PC-3 (cell line): ENCODE results near the gene MTHFD1L. TPM values are rescaled to one million over a fixed set of nuclear protein-coding genes. Genes with fewer than 3 reads are reported as not detected.
A peak's percentile ranks its signal among the peaks of the same experiment; 100 is the strongest.

ENCODE experiments used
- ATAC-seq: fragments of 200-7000 bp; cut with Tn5 transposase; 2 replicates; pipeline ENCODE4 v1.9.1; 2020; ENCODE audit warnings: mild to moderate bottlenecking, moderate library complexity
- BruUV-seq: library from RNA; stranded (reverse); fragments of 400-500 nt; replicated peaks from 2 replicates; lab custom pipeline; 2021; lab: Mats Ljungman, UMichigan
- CTCF ChIA-PET: fragments of 300-600 bp; sonication (Branson Sonifier 250); formaldehyde crosslinking; loops from one replicate; lab custom pipeline; 2022; ENCODE audit warnings: antibody characterized with exemption; lab: Charles Lee
- POLR2A ChIA-PET: fragments of 300-600 bp; sonication (Branson Sonifier 250); formaldehyde crosslinking; loops from one replicate; lab custom pipeline; 2022; ENCODE audit warnings: antibody characterized with exemption; ENCODE audit not compliant: unreplicated experiment; lab: Charles Lee
- DNase-seq: peaks from one replicate; pipeline ENCODE4 v3.0.0-alpha.2; 2015
- H2AFZ ChIP-seq: fragments of 300-600 bp; sonication (generic); 2 replicates; pipeline ENCODE4 v1.6.0; 2016; ENCODE audit warnings: antibody characterized with exemption, low read length
- H3F3A ChIP-seq: fragments of 300-600 bp; sonication (generic); one replicate; pipeline ENCODE4 v1.6.0; 2017; ENCODE audit warnings: antibody characterized with exemption, low read length, control low read depth, mild to moderate bottlenecking; ENCODE audit not compliant: unreplicated experiment
- H3K27ac ChIP-seq: fragments of 300-600 bp; sonication (generic); 2 replicates; pipeline ENCODE4 v1.5.1; 2016; ENCODE audit warnings: mild to moderate bottlenecking, low read length
- H3K27me3 ChIP-seq: fragments of 300-600 bp; sonication (generic); 2 replicates; pipeline ENCODE4 v1.6.1; 2016; ENCODE audit warnings: low read length, mixed read lengths
- H3K36me3 ChIP-seq: fragments of 300-600 bp; sonication (generic); 2 replicates; pipeline ENCODE4 v1.6.1; 2016; ENCODE audit warnings: low read depth, mixed run types, low read length, mixed read lengths
- H3K4me1 ChIP-seq: fragments of 300-600 bp; sonication (generic); 2 replicates; pipeline ENCODE4 v1.5.1; 2016; ENCODE audit warnings: low read length; ENCODE audit not compliant: insufficient read depth
- H3K4me2 ChIP-seq: fragments of 300-600 bp; sonication (generic); 2 replicates; pipeline ENCODE4 v1.6.0; 2016; ENCODE audit warnings: low read length
- H3K4me3 ChIP-seq: fragments of 300-600 bp; sonication (generic); 2 replicates; pipeline ENCODE4 v1.5.1; 2016; ENCODE audit warnings: mild to moderate bottlenecking, low read length, mixed read lengths
- H3K79me2 ChIP-seq: fragments of 300-600 bp; sonication (generic); 2 replicates; pipeline ENCODE4 v1.6.1; 2017; ENCODE audit warnings: low read length, mixed read lengths
- H3K9ac ChIP-seq: fragments of 300-600 bp; sonication (generic); 2 replicates; pipeline ENCODE4 v1.6.0; 2016; ENCODE audit warnings: mild to moderate bottlenecking, low read length
- H3K9me2 ChIP-seq: fragments of 300-600 bp; sonication (generic); replicated peaks from 2 replicates; pipeline ENCODE4 v1.6.1; 2016; ENCODE audit warnings: mixed run types, low read length, mixed read lengths
- H3K9me3 ChIP-seq: fragments of 300-600 bp; sonication (generic); 2 replicates; pipeline ENCODE4 v1.6.1; 2016; ENCODE audit warnings: low read length, mixed read lengths
- H4K20me1 ChIP-seq: fragments of 300-600 bp; sonication (generic); 2 replicates; pipeline ENCODE4 v1.6.1; 2016; ENCODE audit warnings: low read length, mixed read lengths
- EZH2 ChIP-seq: fragments of 300-600 bp; sonication (generic); IDR thresholded peaks from one replicate; pipeline ENCODE4 v1.6.1; 2017; ENCODE audit warnings: antibody characterized with exemption, mild to moderate bottlenecking, low read length; ENCODE audit not compliant: unreplicated experiment
- EZH2phosphoT487 ChIP-seq: fragments of 300-600 bp; sonication (generic); IDR thresholded peaks from 2 replicates; pipeline ENCODE4 v1.6.1; 2018; ENCODE audit warnings: mild to moderate bottlenecking, antibody characterized with exemption, low read length, borderline replicate concordance
- intact Hi-C: fragments of 100-400 bp; cut with micrococcal nuclease; formaldehyde crosslinking; loops from 2 replicates; pipeline ENCODE4 v1.9.0; 2023
- total RNA-seq: library from RNA; depleted of rRNA; stranded (reverse); fragments of >200 nt; gene quantifications from 2 replicates; pipeline ENCODE4 v1.2.3, GENCODE V29; 2014
- TF ChIP-seq, protein P1 (sequence below): fragments of 300-600 bp; sonication (generic); conservative IDR thresholded peaks from 2 replicates; pipeline ENCODE4 v1.5.1; 2017; ENCODE audit warnings: antibody characterized with exemption, low read depth, mild to moderate bottlenecking, low read length

The MTHFD1L gene
- total RNA-seq, 1 experiment from 2014 or later: 11.9 TPM

DNA sequence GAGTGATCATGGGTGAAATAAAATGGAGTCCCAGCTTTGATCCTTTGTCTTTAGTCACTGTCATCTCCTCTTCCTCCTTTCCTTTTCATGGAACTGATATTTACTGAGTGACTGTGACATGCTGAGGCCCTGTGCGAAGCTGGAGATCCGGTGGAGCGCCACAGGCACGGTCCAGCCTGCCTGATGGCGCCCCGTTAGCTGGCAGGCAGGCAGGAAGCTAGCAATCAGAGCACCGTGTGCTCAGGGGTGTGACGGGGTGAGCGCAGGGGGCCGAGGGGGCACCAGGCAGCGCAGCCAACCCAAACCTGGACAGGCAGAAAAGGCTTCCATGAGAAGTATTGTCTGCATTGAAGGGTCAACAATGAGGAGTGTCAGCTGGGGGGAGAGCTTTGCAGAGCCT lies 274.0 kb downstream of the MTHFD1L start:
- no peaks in the 10 kb centered on the region for H3K9me3 ChIP-seq
- H4K20me1 ChIP-seq: no peaks in the 10 kb centered on the region
- ChIA-PET CTCF (no interaction called here), POLR2A (no interaction called here)
- no peak overlapping the region for H2AFZ ChIP-seq
- ATAC-seq (no peak), DNase-seq (no peak)
- H3K9ac ChIP-seq: no peak overlapping the region
- H3K4me3 ChIP-seq: no peak overlapping the region
- no peak overlapping the region for H3K4me2 ChIP-seq
- no peak overlapping the region for H3K27ac ChIP-seq
- H3K9me2 ChIP-seq: no peaks in the 10 kb centered on the region
- no peaks in the 10 kb centered on the region for H3K27me3 ChIP-seq
- TF ChIP-seq, protein P1, sequence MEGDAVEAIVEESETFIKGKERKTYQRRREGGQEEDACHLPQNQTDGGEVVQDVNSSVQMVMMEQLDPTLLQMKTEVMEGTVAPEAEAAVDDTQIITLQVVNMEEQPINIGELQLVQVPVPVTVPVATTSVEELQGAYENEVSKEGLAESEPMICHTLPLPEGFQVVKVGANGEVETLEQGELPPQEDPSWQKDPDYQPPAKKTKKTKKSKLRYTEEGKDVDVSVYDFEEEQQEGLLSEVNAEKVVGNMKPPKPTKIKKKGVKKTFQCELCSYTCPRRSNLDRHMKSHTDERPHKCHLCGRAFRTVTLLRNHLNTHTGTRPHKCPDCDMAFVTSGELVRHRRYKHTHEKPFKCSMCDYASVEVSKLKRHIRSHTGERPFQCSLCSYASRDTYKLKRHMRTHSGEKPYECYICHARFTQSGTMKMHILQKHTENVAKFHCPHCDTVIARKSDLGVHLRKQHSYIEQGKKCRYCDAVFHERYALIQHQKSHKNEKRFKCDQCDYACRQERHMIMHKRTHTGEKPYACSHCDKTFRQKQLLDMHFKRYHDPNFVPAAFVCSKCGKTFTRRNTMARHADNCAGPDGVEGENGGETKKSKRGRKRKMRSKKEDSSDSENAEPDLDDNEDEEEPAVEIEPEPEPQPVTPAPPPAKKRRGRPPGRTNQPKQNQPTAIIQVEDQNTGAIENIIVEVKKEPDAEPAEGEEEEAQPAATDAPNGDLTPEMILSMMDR: no peak
- TF ChIP-seq EZH2phosphoT487 (no peak), EZH2 (no peak)
- no peaks in the 10 kb centered on the region for H3F3A ChIP-seq
- H3K79me2 ChIP-seq: no peaks in the 10 kb centered on the region
- intact Hi-C loops: no loop called here
- BruUV-seq: no TSS peak
- peaks cover 9% of the 10 kb centered on the region; the same call in 1 of the 2 replicates for H3K4me1 ChIP-seq
- H3K36me3 ChIP-seq: no peaks in the 10 kb centered on the region

DNA sequence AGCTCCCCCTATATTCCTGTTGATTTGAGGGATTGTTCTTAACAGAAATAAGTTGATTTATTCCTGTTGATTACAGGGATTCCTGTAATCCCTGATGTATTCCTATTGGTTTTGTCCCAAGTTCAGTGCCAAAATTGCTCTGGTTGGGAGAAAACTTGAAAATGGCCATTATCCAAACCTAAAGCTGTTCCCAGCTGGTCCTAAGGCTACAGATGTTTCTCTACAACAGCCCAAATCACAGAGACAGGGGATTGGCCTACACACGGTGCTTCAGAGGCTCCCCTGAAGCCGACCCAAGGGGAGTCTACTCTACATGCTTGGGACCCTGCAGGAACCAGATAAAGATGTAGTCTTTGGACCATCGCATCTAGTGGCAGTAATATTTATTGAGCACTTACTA lies 275.3 kb downstream of the MTHFD1L start:
- no peak for ATAC-seq
- H3K79me2 ChIP-seq: no peaks in the 10 kb centered on the region
- no peaks in the 10 kb centered on the region for H3K9me3 ChIP-seq
- no peak overlapping the region for H3K27ac ChIP-seq
- H3F3A ChIP-seq: no peaks in the 10 kb centered on the region
- no peak overlapping the region for H3K9ac ChIP-seq
- intact Hi-C loops: no loop called here
- TF ChIP-seq, protein P1: no peak
- no peak overlapping the region for H2AFZ ChIP-seq
- H3K4me3 ChIP-seq: no peak overlapping the region
- peaks cover 9% of the 10 kb centered on the region; the same call in 1 of the 2 replicates for H3K4me1 ChIP-seq
- H3K4me2 ChIP-seq: no peak overlapping the region
- H3K9me2 ChIP-seq: no peaks in the 10 kb centered on the region
- no peaks in the 10 kb centered on the region for H3K36me3 ChIP-seq
- BruUV-seq: no TSS peak
- POLR2A ChIA-PET: no interaction called here
- DNase-seq: no peak
- no peaks in the 10 kb centered on the region for H3K27me3 ChIP-seq
- H4K20me1 ChIP-seq: no peaks in the 10 kb centered on the region
- CTCF ChIA-PET: no interaction called here

DNA sequence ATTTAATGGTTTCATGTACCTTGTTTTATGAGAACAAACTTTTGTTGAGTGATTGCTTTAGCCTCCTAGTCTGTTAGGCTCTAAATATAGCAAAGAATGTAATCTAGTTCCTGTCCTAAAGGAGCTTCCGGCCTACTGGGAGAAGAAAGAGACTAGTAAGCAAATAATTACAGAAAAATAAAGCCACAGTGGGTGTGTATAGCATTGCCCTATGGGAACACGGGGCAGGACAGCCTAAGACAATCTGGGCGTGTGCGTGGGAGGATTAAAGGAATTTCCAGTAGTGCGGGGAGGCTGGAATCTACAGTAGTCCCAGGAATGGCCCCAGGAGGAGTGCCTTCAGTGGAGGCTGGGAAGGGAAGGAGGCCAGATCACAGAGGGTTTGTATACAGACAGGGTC lies 276.2 kb downstream of the MTHFD1L start:
- POLR2A ChIA-PET: interaction anchor here (0.6 kb wide), 1 partner anchor 68 kb away, joined by 5 read pairs; no protein-coding TSS in a partner anchor
- CTCF ChIA-PET: no interaction called here
- H3K27ac ChIP-seq: no peak overlapping the region
- TF ChIP-seq EZH2 (no peak), EZH2phosphoT487 (no peak)
- TF ChIP-seq, protein P1: no peak
- H3K4me1 ChIP-seq: peaks cover 9% of the 10 kb centered on the region; the same call in 1 of the 2 replicates
- no peak overlapping the region for H3K4me2 ChIP-seq
- DNase-seq: peak; percentile 6
- BruUV-seq: no TSS peak
- H3K9me2 ChIP-seq: no peaks in the 10 kb centered on the region
- intact Hi-C loops: no loop called here
- peak; percentile 68 for ATAC-seq
- no peak overlapping the region for H3K4me3 ChIP-seq
- no peaks in the 10 kb centered on the region for H3K27me3 ChIP-seq
- H2AFZ ChIP-seq: no peak overlapping the region
- H3F3A ChIP-seq: no peaks in the 10 kb centered on the region
- no peaks in the 10 kb centered on the region for H4K20me1 ChIP-seq
- no peaks in the 10 kb centered on the region for H3K9me3 ChIP-seq
- H3K36me3 ChIP-seq: no peaks in the 10 kb centered on the region
- H3K79me2 ChIP-seq: no peaks in the 10 kb centered on the region
- no peak overlapping the region for H3K9ac ChIP-seq
